ENCODE data around the gene NCBP2L.

- TF ChIP-seq EZH2phosphoT487 (IDR thresholded peaks at IDR 0.05; ENCODE audit: unreplicated experiment) (no peak), CTCF (conservative IDR thresholded peaks at IDR 0.05; ENCODE audit: low read depth in 2 of 2) (no peak), EZH2 (IDR thresholded peaks at IDR 0.05; ENCODE audit: low read depth, unreplicated experiment) (no peak), POLR2AphosphoS5 (IDR thresholded peaks at IDR 0.05; ENCODE audit: low read depth) (no peak), REST (IDR thresholded peaks at IDR 0.05; ENCODE audit: unreplicated experiment) (no peak), JUNB (IDR thresholded peaks at IDR 0.05; ENCODE audit: unreplicated experiment) (no peak), NANOG (IDR thresholded peaks at IDR 0.05; ENCODE audit: borderline replicate concordance) (no peak), ZNF114 (CRISPR knock-in tag; IDR thresholded peaks at IDR 0.05) (no peak), ETS1 (IDR thresholded peaks at IDR 0.05) (no peak), CREB1 (CRISPR knock-in tag; IDR thresholded peaks at IDR 0.05; ENCODE audit: low read depth) (no peak), STAT1 (IDR thresholded peaks at IDR 0.05; ENCODE audit: unreplicated experiment) (no peak), ZNF462 (CRISPR knock-in tag; IDR thresholded peaks at IDR 0.05) (no peak)
Observed at GRCh38 chrX:107836958-107837357, 59.4 kb downstream of the NCBP2L start.

All from GM23338 (cell line).